ENCODE results near the gene NRIP3.
"Not testable (repeated sequence)": the region's sequence is repeated elsewhere in the genome, so short reads cannot be mapped to it uniquely, and the experiment has no call there.

NRIP3 gene

DNA sequence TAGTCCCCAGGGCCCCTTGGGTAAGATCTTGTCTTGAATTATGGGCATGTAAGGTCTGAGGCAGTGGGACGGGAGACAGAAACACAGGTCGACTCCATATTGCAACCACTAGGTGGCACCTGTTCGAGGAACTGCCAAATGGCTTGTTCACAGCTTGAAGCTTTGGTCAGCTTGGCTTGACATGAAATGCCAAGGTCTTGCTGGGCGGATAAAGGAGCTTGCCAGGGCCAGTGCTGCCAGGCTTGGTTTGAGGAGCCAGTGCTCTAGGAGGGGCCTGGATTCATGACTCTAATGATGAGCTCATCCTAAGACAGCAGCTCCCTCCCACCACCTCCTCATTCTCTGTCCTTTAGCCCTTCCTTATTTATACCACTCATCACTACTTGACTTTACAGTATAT lies 11.9 kb upstream of the NRIP3 start:
- DNase-seq = peak; percentile 71 to 77

DNA sequence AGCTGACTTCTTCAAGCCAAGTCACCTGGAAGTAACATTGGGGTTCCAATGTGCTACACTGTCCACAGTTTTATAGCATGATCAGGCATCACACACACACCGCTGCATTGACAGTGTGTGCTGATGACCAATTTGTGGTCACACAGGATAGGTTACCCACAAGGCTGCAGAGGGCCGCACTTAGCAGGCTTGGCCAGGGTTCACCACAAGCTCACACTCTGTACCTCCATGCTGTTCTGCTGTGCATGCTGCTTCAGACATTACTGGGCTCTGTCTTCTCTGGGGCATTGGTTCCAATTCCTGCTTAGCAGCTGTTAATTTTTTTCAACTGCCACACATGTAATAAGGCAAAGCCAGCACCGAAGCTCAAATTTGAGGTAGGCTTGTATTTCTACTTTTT lies 11.0 kb upstream of the NRIP3 start:
- DNase-seq = no peak

GRCh38 chr11:9013373-9013772 lies 9.6 kb upstream of the NRIP3 start:
- no peak for DNase-seq

DNA sequence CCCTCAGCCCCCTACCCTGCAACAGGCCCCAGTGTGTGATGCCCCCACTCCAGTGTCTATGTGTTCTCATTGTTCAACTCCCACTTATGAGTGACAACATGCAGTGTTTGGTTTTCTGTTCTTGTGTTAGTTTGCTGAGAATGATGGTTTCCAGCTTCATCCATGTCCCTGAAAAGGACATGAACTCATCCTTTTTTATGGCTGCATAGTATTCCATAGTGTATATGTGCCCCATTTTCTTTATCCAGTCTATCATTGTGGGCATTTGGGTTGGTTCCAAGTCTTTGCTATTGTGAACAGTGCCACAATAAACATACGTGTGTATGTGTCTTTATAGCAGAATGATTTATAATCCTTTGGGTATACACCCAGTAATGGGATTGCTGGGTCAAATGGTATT lies 5.7 kb upstream of the NRIP3 start:
- DNase-seq = not testable (repeated sequence)

DNA sequence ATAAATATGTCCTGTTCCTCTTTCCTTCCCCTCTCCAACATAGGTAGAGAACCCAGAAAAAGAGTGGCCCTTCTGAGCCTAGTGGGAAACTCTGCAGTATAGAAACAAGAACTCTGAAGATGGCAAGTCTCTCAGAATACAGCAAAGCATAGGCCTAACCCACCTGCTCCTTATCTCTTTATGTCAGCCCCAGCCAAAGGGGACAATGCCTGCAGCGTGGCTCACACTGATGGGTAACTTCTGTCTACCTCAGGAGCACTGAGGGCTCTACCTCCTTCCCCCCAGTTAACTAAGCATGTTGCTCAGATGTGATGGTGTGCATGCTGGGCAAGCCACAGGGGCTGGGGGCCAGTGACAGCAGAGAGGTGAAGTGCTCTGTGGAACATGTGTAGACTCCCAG lies 4.9 kb upstream of the NRIP3 start:
- no peak for DNase-seq

DNA sequence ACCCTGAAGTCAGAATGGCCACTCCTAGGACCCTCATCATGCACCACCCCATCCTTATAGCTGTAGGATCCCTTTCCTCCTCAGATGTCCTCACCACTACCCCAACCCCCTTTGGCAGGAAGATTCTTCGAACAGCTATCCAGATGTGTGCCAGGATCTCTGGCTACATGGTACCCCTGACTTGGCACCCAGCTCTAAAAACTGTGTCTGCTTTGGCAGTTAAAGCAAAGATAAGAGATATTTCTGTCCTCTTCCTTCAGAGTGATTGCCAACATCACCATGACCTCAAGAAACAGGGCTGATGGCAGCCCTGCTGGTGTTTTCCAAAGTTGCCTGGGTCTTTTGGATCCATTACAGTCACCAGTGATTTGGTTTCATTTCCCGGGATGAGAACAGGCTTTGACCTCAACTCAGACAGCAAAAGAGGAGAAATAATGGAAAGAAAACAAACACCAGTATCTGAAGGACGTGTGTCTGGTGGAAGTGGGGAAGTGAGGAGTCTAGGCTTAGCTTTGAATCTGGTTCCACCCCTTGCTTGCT lies 4.3 kb upstream of the NRIP3 start:
- no peak for DNase-seq

- DNase-seq = no peak
These were observed 1.3 kb upstream of the NRIP3 start for GRCh38 chr11:9005087-9005486.

GRCh38 chr11:9004183-9004926 lies 554 bp upstream of the NRIP3 start:
- DNase-seq = no peak

GRCh38 chr11:9002920-9003572 lies 755 bp downstream of the NRIP3 start:
- DNase-seq = peak in 1 of 2 donors; percentile 65

GRCh38 chr11:9001736-9002135 lies 2.1 kb downstream of the NRIP3 start:
- peak; percentile 94 to 96 for DNase-seq

- DNase-seq = no peak
These were observed 5.8 kb downstream of the NRIP3 start for GRCh38 chr11:8998017-8998416.

- DNase-seq = peak; percentile 30 to 55
These were observed 6.3 kb downstream of the NRIP3 start for GRCh38 chr11:8997451-8997850.

- DNase-seq = peak; percentile 27 to 54
These were observed 14.3 kb downstream of the NRIP3 start for GRCh38 chr11:8989453-8989852.

- no peak for DNase-seq
These were observed 15.2 kb downstream of the NRIP3 start for GRCh38 chr11:8988329-8989234.

- no peak for DNase-seq
These were observed 16.4 kb downstream of the NRIP3 start for GRCh38 chr11:8987446-8987845.

DNA sequence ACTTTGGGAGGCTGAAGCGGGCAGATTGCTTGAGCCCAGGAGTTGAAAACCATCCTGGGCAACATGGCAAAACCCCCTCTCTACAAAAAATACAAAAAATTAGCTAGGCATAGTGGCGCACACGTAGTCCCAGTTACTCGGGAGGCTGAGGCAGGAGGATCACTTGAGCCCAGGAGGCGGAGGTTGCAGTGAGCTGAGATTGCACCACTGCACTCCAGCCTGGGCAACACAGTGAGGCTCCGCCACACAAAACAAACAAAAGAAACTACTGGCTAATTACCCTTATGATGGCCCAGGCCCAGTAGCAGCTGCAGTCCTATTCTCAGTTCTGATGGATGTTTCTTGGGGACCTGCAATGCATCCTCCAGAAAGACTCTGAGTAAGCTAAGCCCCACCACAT lies 17.0 kb downstream of the NRIP3 start:
- not testable (repeated sequence) for DNase-seq

GRCh38 chr11:8985462-8985861 lies 18.3 kb downstream of the NRIP3 start:
- no peak for DNase-seq

GRCh38 chr11:8983552-8983951 lies 20.2 kb downstream of the NRIP3 start:
- no peak for DNase-seq

DNA sequence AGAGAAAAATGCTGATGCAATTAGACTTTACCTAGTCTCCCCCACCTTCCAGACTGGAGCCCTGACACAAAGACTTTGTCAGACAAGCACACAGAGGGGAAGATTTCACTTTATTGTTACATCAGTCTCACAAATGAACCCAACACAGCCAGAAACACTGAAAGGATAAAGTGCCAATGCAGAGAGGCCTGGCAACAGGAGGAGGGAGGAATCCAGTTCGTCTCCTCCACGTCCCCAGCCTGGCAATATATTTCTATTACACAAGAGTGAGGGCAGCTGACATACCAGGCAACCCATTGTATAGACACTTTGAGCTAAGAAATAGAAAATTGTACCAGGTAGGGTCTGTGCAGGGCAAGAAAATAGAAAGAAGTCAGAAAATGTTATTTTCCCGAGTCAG lies 23.3 kb downstream of the NRIP3 start:
- DNase-seq = no peak

DNA sequence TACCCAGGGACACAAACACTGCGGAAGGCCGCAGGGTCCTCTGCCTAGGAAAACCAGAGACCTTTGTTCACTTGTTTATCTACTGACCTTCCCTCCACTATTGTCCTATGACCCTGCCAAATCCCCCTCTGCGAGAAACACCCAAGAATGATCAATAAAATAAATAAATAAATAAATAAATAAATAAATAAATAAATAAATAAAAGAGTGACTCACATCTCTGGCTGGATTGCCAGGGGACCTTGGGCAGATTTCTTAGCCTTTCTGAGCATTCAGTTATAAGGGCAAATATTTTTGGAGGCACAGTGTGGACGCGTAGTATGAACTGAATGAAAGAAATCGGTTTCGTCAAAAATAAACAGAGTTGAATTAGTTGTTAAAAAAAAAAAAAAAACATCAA lies 24.4 kb downstream of the NRIP3 start:
- not testable (repeated sequence) for DNase-seq

DNA sequence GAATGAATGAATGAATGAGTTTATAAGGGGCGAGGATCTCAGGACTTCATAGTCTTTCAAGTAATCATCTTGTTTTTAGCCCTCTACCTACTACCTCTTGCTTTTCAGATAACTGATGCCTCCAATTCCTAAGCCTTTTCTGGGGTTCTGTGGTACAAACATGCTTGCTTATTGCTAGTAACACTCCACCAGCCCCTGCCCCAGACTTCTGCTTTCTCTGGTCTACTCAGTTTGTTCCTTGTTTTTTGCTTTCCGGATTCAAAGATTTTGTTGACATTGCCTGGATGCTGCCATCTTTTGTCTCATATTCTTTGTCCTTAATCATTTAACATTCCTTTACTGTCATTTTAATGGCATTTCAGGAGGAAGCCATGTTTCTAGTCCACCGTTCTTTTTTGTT lies 30.7 kb downstream of the NRIP3 start:
- peak; percentile 28 to 33 for DNase-seq

GRCh38 chr11:8971924-8972316 lies 31.9 kb downstream of the NRIP3 start:
- no peak for DNase-seq
